Measurements from ENCODE around the gene SEC31A.

The SEC31A gene

DNA sequence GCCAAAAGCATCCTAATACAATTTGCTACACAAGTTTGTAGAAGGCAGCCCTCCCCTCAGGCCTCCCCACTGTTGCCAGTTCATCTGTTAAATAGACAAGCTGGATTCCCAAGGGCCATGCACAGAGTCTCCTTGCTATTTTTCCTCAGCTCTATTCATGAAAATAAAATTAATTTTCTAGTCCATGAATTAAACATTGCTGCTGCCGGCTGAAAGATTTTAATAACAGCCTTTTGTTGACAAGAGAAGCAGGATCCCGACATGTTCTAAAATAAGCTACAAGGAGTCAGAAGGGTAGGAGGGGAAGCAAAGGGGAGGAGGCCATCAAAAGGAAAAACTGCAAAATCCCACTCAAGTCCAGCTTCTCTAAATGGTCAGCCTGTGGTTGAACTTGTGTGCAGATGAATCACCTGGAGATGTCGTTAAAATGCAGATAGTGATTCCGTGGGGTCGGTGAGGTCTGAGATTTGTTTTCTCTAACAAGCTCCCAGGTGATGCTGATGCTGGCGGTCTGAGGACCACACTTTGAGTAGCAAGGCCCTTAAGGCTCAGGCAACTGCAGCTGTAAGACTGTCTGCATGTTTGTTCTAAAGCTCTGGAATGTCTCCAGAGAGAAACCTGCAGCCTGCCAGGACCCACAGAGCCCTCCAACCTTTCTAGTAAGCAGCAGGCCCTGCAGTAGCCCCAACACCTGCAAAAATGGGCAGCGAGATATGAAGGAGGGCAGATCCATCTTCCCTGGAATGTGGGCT, 101.8 kb downstream of the SEC31A start:
- no peak for DNase-seq

GRCh38 chr4:82787342-82787741, 103.6 kb downstream of the SEC31A start:
- DNase-seq = no peak

- no peak for DNase-seq
Observed at GRCh38 chr4:82786828-82787227, 104.1 kb downstream of the SEC31A start.

GRCh38 chr4:82785611-82786400, 105.1 kb downstream of the SEC31A start:
- DNase-seq = no peak

DNA sequence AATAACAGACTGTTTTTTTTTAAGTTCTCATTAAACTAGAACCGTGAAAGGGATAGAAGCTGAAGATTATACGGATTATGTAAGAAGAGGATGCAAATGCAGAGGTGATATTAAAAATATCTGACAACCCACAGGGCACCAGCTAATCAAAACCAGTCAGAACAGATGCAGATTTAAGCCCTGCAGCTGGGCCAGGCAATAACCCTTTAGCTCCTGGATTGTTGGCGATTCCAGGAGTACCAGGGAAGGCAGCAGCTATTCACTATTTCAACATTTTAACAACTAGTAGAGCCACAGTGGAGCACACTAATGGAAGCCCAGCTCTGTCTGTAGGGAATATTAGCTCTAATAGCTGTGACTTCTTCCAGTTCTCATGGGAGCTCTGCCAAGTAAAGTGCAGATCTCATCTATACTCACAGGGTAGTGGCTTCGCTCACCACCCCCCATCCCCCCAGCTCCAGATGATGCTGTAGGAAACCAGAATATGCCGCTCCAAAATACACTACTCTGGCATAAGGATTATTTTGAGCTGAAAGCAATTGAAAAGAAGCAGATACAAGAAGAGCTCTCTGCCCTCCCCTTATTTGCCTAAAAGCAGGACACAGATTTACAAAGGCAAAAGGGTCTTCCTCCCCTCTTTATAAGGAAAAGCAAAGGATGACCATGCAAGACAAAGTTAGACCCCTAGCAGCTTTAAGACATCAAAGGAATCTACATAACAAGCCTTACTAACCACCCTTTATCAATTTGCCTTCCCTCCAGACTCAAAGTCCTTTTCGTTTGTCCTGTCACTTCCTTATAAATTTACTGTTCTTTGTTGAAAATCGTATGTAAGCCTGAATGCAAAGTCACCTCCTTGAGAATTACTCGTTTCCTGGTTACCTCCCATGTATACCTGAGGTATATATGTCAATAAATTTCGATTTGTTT, 106.0 kb downstream of the SEC31A start:
- no peak for DNase-seq

DNA sequence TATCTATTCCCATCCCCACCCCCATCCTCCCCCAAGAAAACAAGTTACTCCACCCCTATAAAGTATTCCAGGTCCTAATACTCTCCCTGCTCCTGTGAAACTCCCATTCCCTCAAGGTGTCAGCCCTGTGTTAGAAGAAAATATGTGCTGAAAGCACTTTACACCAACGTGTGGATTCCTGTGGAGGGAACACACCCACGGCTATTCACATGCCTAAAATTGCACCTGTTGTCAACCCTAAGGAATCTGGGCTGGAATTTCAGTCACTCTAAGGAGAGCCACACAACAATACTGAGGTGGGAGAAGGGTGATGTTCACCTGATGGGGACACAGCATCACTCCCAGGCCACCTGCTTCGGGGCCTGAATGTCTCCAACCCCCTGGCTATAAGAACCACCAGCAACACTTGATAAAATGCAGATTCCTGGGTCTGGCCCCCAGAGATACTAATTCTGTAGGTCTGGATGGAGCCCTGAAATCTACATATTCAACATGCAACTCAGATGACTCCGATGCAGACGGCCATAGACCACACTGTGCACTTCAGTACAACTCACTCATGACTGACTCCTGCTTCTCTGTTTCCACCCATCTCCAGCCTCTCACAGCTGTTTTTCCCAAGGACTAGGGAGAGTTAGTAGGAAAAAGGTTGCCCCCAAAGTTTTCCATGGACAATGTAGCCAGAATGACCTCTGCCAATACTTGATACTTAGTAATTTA, 108.2 kb downstream of the SEC31A start:
- no peak for DNase-seq

- no peak for DNase-seq
Observed at GRCh38 chr4:82780752-82781231, 110.2 kb downstream of the SEC31A start.

DNA sequence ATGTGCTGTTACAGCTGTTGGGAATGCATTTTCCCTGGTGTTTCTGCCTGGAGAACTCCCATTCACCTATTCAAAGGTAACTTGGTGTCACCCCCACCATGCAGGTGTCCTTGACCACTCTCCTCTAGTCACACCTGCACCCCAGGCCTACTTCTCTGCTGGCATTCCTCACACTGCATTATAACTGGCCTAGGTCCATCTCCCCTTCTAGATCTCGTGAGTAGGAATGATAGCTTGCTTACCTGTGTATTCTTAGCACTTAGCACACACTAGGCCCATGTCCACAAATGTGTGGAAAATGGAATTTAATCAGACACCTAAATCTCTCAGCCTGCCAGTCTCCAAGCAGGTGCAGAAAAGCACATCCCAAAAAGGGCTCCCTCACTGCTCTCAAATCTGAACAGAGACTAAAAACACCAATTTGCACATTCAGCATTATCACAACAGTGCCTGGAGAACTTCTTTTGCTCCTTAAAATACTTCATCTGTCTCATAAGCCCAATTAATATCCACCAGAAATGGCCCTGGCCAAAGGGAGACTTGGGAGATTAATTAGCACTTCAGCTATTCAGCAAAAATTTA, 110.7 kb downstream of the SEC31A start:
- no peak for DNase-seq

- DNase-seq = no peak
Observed at GRCh38 chr4:82779032-82779431, 111.9 kb downstream of the SEC31A start.

GRCh38 chr4:82777857-82778525, 113.0 kb downstream of the SEC31A start:
- DNase-seq = no peak

DNA sequence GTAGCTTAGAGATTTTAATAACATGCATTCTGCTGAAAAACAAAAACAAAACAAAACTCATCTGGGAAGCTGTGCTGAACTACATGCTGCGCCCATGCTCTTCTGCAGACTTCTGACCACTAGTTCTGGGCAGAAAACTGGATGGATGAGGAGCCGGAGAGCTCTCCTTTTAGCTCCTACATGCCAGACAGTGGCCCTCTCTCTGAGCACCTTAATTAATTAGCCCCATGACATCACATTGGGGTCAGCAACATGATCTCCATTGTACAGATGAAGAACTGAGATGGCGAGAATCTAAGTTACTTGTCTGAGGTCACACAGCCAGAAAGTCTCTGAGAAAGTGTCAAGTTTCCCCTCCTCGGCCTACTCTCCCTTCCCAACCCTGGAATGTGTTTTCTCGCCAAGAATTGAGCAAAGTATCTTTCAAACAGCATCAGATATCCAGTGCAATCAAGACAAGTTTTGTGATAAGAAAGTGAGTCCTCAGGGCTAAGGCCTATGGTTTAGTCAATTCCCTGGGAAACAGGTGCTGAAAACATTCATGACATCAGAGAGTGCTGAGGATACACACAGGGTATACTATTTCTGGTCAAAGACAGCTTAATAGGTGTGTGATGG, 113.9 kb downstream of the SEC31A start:
- DNase-seq = no peak

GRCh38 chr4:82775243-82775642, 115.7 kb downstream of the SEC31A start:
- no peak for DNase-seq

DNA sequence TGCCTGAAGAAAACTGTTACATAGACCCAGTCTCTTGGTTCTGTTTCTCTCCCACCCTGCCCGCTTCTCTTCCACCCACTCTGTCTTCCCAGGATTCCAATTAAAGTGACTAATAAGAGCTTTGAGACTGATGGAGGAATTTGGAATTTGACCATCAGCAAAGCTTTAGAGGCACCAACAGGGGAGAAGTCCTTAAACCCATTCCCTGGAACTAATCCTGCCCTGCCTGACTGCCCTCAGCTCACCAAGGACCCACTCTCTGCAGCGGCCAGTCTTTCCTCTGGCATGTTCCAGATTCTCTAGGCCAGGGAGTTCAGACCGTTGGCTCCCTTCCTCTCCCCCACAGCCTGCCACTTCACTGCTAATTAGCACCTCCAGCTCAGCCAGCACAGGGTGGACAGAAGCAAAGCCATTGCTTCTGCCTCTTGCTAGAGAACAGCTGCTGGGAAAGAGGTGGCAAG, 116.2 kb downstream of the SEC31A start:
- no peak for DNase-seq

DNA sequence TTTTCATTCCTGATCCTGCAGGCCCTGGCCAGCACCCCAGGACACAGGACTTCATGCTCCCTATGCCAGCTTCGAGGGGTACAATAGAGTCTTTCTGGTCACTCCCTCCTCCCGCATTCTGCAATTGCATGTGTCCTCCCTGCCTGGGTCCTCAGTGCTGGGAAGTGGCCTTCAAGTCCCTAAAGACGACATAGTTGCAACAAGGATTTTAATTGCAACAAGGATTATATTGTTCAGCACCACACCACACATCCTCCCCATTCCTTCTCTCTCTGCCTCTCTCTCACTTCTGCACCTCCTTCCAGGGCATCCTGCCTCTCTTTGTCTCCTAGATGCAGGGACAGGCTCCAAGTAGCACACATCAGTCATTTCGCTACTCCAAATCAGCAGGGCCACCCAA, 117.9 kb downstream of the SEC31A start:
- DNase-seq = no peak

DNA sequence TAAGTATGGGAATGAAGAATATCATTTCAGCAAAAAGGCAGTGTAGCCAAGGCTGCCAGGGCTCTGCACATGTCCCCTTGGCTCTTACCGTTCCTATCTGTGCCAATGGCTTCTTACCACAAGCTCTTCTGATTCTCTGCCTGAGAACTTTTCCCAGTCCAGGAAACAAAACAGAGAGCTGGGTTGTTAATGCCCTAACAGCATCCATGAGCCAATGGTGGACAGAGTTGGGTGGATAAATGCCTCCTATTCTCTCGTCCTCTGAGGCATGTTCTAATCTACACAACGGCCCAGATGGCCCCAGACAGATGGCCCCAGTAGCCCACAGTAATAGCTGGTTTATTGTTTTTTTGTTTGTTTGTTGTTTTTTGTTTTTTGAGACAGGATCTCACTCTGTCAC, 120.3 kb downstream of the SEC31A start:
- DNase-seq = no peak
